Measurements from ENCODE around the gene TWIST2.

- TF ChIP-seq REST (IDR thresholded peaks at IDR 0.05; ENCODE audit: low read depth) = no peak
- no peak for TF ChIP-seq CREB1 (IDR thresholded peaks at IDR 0.05; ENCODE audit: low read depth)
Observed at GRCh38 chr2:238899386-238899785, 51.5 kb downstream of the TWIST2 start.
